Activated CD4-positive, alpha-beta T cell treated with anti-CD3 and anti-CD28 coated beads, Interleukin-2, amount 10 ng/mL, durations not matched to agents 7 days and 5 days (primary cell): Measurements from ENCODE around the gene PPP2R5E. TPM values are rescaled to one million over a fixed set of nuclear protein-coding genes. Genes with fewer than 3 reads are reported as not detected.

ENCODE experiments used
- CTCF ChIA-PET: fragments of 350-600 bp; sonication (Branson Sonifier 250); formaldehyde crosslinking; loops from one replicate; lab custom pipeline; 2021; ENCODE audit warnings: antibody characterized with exemption; lab: Charles Lee
- POLR2A ChIA-PET: fragments of 350-600 bp; sonication (Branson Sonifier 250); formaldehyde crosslinking; loops from one replicate; lab custom pipeline; 2021; ENCODE audit warnings: antibody characterized with exemption; lab: Charles Lee
- DNase-seq: peaks from one replicate; pipeline ENCODE4 v3.0.0-alpha.2; 2020
- H3K27ac Mint-ChIP-seq: one replicate; pipeline ENCODE4 v1.8.0; 2021; ENCODE audit warnings: mild to moderate bottlenecking, moderate library complexity, mixed read lengths
- H3K27me3 Mint-ChIP-seq: one replicate; pipeline ENCODE4 v1.8.0; 2021; ENCODE audit warnings: mixed read lengths
- H3K36me3 Mint-ChIP-seq: one replicate; pipeline ENCODE4 v1.8.0; 2021; ENCODE audit warnings: low read depth, mixed read lengths
- H3K4me1 Mint-ChIP-seq: one replicate; pipeline ENCODE4 v1.8.0; 2021; ENCODE audit warnings: mixed read lengths
- H3K4me3 Mint-ChIP-seq: one replicate; pipeline ENCODE4 v1.8.0; 2021; ENCODE audit warnings: mild to moderate bottlenecking, moderate library complexity, mixed read lengths
- H3K9me3 Mint-ChIP-seq: one replicate; pipeline ENCODE4 v1.8.0; 2021; ENCODE audit warnings: mixed read lengths
- total RNA-seq, 2 experiments: library from RNA; stranded (reverse); gene quantifications; one replicate each; pipeline ENCODE4 v1.2.3, GENCODE V29; 2021

PPP2R5E gene
- total RNA-seq, 2 experiments from 2014 or later: 45.5 to 49.6 TPM

GRCh38 chr14:63322897-63323573 lies 220.1 kb downstream of the PPP2R5E start:
- H3K27me3 Mint-ChIP-seq: peaks cover 5% of the 10 kb centered on the region
- H3K9me3 Mint-ChIP-seq: no peaks in the 10 kb centered on the region

GRCh38 chr14:63322472-63322871 lies 220.7 kb downstream of the PPP2R5E start:
- POLR2A ChIA-PET: no interaction called here
- Mint-ChIP-seq H3K36me3 (no peaks in the 10 kb centered on the region), H3K27ac (no peak overlapping the region), H3K27me3 (peaks cover 5% of the 10 kb centered on the region), H3K4me3 (no peak overlapping the region), H3K4me1 (no peaks in the 10 kb centered on the region), H3K9me3 (no peaks in the 10 kb centered on the region)
- CTCF ChIA-PET: no interaction called here
- DNase-seq: no peak

More at GRCh38 chr14:63322897-63323573, 220.1 kb downstream of the PPP2R5E start:
- DNase-seq: no peak
- H3K4me3 Mint-ChIP-seq: no peak overlapping the region
- ChIA-PET POLR2A (no interaction called here), CTCF (interaction anchor here (0.6 kb wide), 1 partner anchor 27 kb away, joined by 3 read pairs; no protein-coding TSS in a partner anchor)
- no peak overlapping the region for H3K27ac Mint-ChIP-seq
- H3K4me1 Mint-ChIP-seq: no peaks in the 10 kb centered on the region
- no peaks in the 10 kb centered on the region for H3K36me3 Mint-ChIP-seq

Other genes with a start within 250 kb of the PPP2R5E start
- not detected for gene GPHB5, start 224.4 kb downstream of the PPP2R5E start, total RNA-seq
- gene WDR89, start 98.5 kb upstream of the PPP2R5E start, total RNA-seq: 10 to 100 TPM; 17.5 to 20.7 TPM
- 10 to 100 TPM; 20.0 to 23.0 TPM for gene SGPP1, start 184.7 kb upstream of the PPP2R5E start, total RNA-seq